Liver (tissue), 9 donors: ENCODE results near the gene SNAPC1. TPM values are rescaled to one million over a fixed set of nuclear protein-coding genes. Genes with fewer than 3 reads are reported as not detected.

ENCODE experiments used
- DNase-seq: peaks from one replicate; pipeline ENCODE4 v3.0.0-alpha.2; 2017; ENCODE audit warnings: low spot score
- H3K27ac ChIP-seq, 2 donors: one replicate each; pipeline ENCODE4 v1.7.0; 2013; ENCODE audit warnings: inconsistent platforms in 2 of 2, low read length in 2 of 2, control low read depth in 1 of 2, low read depth in 1 of 2, mild to moderate bottlenecking in 1 of 2
- H3K27me3 ChIP-seq, 4 donors: one replicate each; pipeline versions ENCODE4 v1.6.1 to v1.7.0; 2013; ENCODE audit warnings: low read length in 3 of 4, inconsistent platforms in 1 of 4, mild to moderate bottlenecking in 1 of 4, moderate library complexity in 1 of 4; ENCODE audit not compliant: control insufficient read depth in 4 of 4, insufficient read depth in 4 of 4
- H3K36me3 ChIP-seq, 4 donors: one replicate each; pipeline versions ENCODE4 v1.6.1 to v1.7.0; 2013; ENCODE audit warnings: low read length in 3 of 4, mild to moderate bottlenecking in 3 of 4, low read depth in 1 of 4, moderate library complexity in 1 of 4; ENCODE audit not compliant: control insufficient read depth in 4 of 4, insufficient read depth in 3 of 4
- H3K4me1 ChIP-seq, 4 donors: one replicate each; pipeline versions ENCODE4 v1.6.1 to v1.7.0; 2013; ENCODE audit warnings: low read length in 3 of 4, mild to moderate bottlenecking in 3 of 4, moderate library complexity in 1 of 4; ENCODE audit not compliant: control insufficient read depth in 4 of 4, insufficient read depth in 4 of 4
- H3K4me3 ChIP-seq, 3 donors: one replicate each; pipeline versions ENCODE4 v1.6.1 to v1.7.0; 2013; ENCODE audit warnings: low read length in 3 of 3, control low read depth in 1 of 3, low read depth in 1 of 3, mild to moderate bottlenecking in 1 of 3
- H3K9ac ChIP-seq, 2 donors: one replicate each; pipeline ENCODE4 v1.7.0; 2013; ENCODE audit warnings: low read length in 2 of 2, mild to moderate bottlenecking in 2 of 2, moderate library complexity in 2 of 2, control low read depth in 1 of 2, low read depth in 1 of 2
- H3K9me3 ChIP-seq, 4 donors: one replicate each; pipeline versions ENCODE4 v1.6.1 to v1.7.0; 2013; ENCODE audit warnings: low read length in 3 of 4; ENCODE audit not compliant: control insufficient read depth in 4 of 4
- CTCF ChIP-seq: fragments of 150-350 bp; IDR thresholded peaks from 2 replicates; pipeline ENCODE4 v1.5.1; 2017; ENCODE audit warnings: improper control_type of control experiment, low read depth, low read length; ENCODE audit not compliant: missing input control
- EGR1 ChIP-seq, 2 donors: IDR thresholded peaks; 2 replicates each; pipeline ENCODE4 v1.6.1; 2016 to 2018; ENCODE audit warnings: antibody characterized with exemption in 2 of 2, low read depth in 2 of 2
- FOXA1 ChIP-seq: IDR thresholded peaks from 2 replicates; pipeline ENCODE4 v1.6.1; 2016; ENCODE audit warnings: antibody characterized with exemption
- FOXA2 ChIP-seq: IDR thresholded peaks from 2 replicates; pipeline ENCODE4 v1.6.1; 2016; ENCODE audit warnings: antibody characterized with exemption
- GABPA ChIP-seq, 2 donors: IDR thresholded peaks in 1 of 2; conservative IDR thresholded peaks in 1 of 2; 2 replicates each; pipeline ENCODE4 v1.6.1; 2016; ENCODE audit warnings: antibody characterized with exemption in 2 of 2, mild to moderate bottlenecking in 1 of 2, moderate library complexity in 1 of 2
- HNF4A ChIP-seq, 2 donors: conservative IDR thresholded peaks; 2 replicates each; pipeline ENCODE4 v1.6.1; 2016; ENCODE audit warnings: antibody characterized with exemption in 2 of 2, mild to moderate bottlenecking in 2 of 2
- HNF4G ChIP-seq: IDR thresholded peaks from 2 replicates; pipeline ENCODE4 v1.6.1; 2016; ENCODE audit warnings: antibody characterized with exemption
- JUND ChIP-seq, 2 donors: IDR thresholded peaks; 2 replicates each; pipeline ENCODE4 v1.6.1; 2016; ENCODE audit warnings: antibody characterized with exemption in 2 of 2
- MAX ChIP-seq: IDR thresholded peaks from 2 replicates; pipeline ENCODE4 v1.6.1; 2016; ENCODE audit warnings: antibody characterized with exemption
- NR2F2 ChIP-seq: IDR thresholded peaks from 2 replicates; pipeline ENCODE4 v1.6.1; 2016; ENCODE audit warnings: antibody characterized with exemption
- RAD21 ChIP-seq, 2 donors: IDR thresholded peaks; 2 replicates each; pipeline ENCODE4 v1.6.1; 2016; ENCODE audit warnings: antibody characterized with exemption in 2 of 2, mild to moderate bottlenecking in 2 of 2
- REST ChIP-seq: IDR thresholded peaks from 2 replicates; pipeline ENCODE4 v1.6.1; 2016; ENCODE audit warnings: antibody characterized with exemption, mild to moderate bottlenecking
- RXRA ChIP-seq, 2 donors: IDR thresholded peaks; 2 replicates each; pipeline ENCODE4 v1.6.1; 2017 to 2018; ENCODE audit warnings: antibody characterized with exemption in 2 of 2, mild to moderate bottlenecking in 1 of 2
- SP1 ChIP-seq: IDR thresholded peaks from 2 replicates; pipeline ENCODE4 v1.6.1; 2018; ENCODE audit warnings: antibody characterized with exemption, mild to moderate bottlenecking
- TAF1 ChIP-seq: conservative IDR thresholded peaks from 2 replicates; pipeline ENCODE4 v1.6.1; 2016; ENCODE audit warnings: antibody characterized with exemption, mild to moderate bottlenecking
- YY1 ChIP-seq: IDR thresholded peaks from 2 replicates; pipeline ENCODE4 v1.6.1; 2016; ENCODE audit warnings: antibody characterized with exemption, mild to moderate bottlenecking
- WGBS: extraction: QIAGEN DNeasy Blood & Tissue Kit; methylation state at CpG from one replicate; pipeline ENCODE4 v1.1.7; 2013; 5-methylcytosine and 5-hydroxymethylcytosine counted together
- polyA plus RNA-seq, 2 donors: library from polyadenylated mRNA; stranded (reverse) in 1 of 2; unstranded in 1 of 2; fragments of 200-250 nt in 1 of 2; fragments of >200 nt in 1 of 2; fragmentation: Nextera tagmentation in 1 of 2; extraction: Ambion mirVana in 1 of 2; gene quantifications; one replicate each; pipeline versions ENCODE4 v1.2.1 to v1.2.3, GENCODE V29; 2013 to 2015
- total RNA-seq, 2 donors: library from RNA; depleted of rRNA; stranded (reverse); fragments of >200 nt; gene quantifications; one replicate each; pipeline ENCODE4 v1.2.3, GENCODE V29; 2014
- TF ChIP-seq, protein P1 (sequence below): IDR thresholded peaks from 2 replicates; pipeline ENCODE4 v1.6.1; 2016; ENCODE audit warnings: antibody characterized with exemption
- TF ChIP-seq, protein P2 (sequence below): IDR thresholded peaks from 2 replicates; pipeline ENCODE4 v1.6.1; 2016; ENCODE audit warnings: antibody characterized with exemption
- donor health status: healthy.
- donor health status: healthy.
- donor health status: healthy.
- donor health status: healthy.
- donor health status: healthy.

SNAPC1 gene
- total and polyA plus RNA-seq, 4 donors: 1.2 to 2.3 (median 1.7) TPM

DNA sequence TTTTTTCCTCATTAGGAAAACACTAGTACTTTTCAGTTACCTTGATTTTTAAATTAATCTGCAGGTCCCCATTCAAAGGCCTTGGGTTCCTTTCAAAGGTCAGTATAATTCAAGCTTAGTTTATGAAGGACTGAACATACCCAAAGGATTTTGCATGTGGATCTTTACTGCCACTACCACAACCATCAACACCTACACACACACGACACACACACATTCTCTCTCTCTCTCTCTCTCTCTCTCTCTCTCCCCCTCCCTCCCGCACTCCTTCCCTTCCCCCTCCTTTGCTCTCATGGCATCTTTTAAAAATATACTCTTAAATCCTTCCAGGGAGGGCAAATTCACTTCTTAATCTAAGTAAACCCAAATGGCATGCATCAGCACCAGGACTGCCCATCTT lies 38.1 kb upstream of the SNAPC1 start:
- no peak for TF ChIP-seq MAX
- no peak for TF ChIP-seq EGR1 (IDR thresholded peaks at IDR 0.05; ENCODE audit: low read depth in 2 of 2)
- no peak for TF ChIP-seq GABPA (IDR thresholded peaks at IDR 0.05 in 1 of 2, conservative IDR thresholded peaks at IDR 0.05 in 1 of 2)
- no peak for TF ChIP-seq REST
- no peak for TF ChIP-seq JUND (IDR thresholded peaks at IDR 0.05)
- no peak for TF ChIP-seq HNF4G
- no peak for TF ChIP-seq YY1
- TF ChIP-seq, protein P1, sequence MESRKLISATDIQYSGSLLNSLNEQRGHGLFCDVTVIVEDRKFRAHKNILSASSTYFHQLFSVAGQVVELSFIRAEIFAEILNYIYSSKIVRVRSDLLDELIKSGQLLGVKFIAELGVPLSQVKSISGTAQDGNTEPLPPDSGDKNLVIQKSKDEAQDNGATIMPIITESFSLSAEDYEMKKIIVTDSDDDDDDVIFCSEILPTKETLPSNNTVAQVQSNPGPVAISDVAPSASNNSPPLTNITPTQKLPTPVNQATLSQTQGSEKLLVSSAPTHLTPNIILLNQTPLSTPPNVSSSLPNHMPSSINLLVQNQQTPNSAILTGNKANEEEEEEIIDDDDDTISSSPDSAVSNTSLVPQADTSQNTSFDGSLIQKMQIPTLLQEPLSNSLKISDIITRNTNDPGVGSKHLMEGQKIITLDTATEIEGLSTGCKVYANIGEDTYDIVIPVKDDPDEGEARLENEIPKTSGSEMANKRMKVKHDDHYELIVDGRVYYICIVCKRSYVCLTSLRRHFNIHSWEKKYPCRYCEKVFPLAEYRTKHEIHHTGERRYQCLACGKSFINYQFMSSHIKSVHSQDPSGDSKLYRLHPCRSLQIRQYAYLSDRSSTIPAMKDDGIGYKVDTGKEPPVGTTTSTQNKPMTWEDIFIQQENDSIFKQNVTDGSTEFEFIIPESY: no peak
- no peak for TF ChIP-seq FOXA2
- TF ChIP-seq RAD21 (IDR thresholded peaks at IDR 0.05): no peak
- no peak for TF ChIP-seq TAF1
- TF ChIP-seq NR2F2: no peak
- TF ChIP-seq, protein P2, sequence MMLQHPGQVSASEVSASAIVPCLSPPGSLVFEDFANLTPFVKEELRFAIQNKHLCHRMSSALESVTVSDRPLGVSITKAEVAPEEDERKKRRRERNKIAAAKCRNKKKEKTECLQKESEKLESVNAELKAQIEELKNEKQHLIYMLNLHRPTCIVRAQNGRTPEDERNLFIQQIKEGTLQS: no peak
- no peak for TF ChIP-seq HNF4A (conservative IDR thresholded peaks at IDR 0.05)
- TF ChIP-seq RXRA (IDR thresholded peaks at IDR 0.05): no peak
- TF ChIP-seq CTCF: no peak
- no peak for TF ChIP-seq FOXA1
- TF ChIP-seq SP1: no peak
- Histone ChIP-seq H3K36me3 (peaks cover 2 to 42% (median 31%) of the 10 kb centered on the region in 4 donors), H3K4me3 (no peak overlapping the region), H3K27ac (no peak overlapping the region), H3K4me1 (peaks cover 0 to 6% (median 2%) of the 10 kb centered on the region in 4 donors), H3K27me3 (no peaks in the 10 kb centered on the region), H3K9me3 (no peaks in the 10 kb centered on the region), H3K9ac (no peak overlapping the region)
- DNase-seq: no peak
- WGBS: 96% methylated on average over 2 of the region's 2 CpGs
